Brain microvascular endothelial cell (primary cell): ENCODE results near the gene PDE9A.

Source experiments
- DNase-seq: peaks from one replicate; pipeline ENCODE4 v3.0.0-alpha.2; 2020
- H3K27ac ChIP-seq: fragments of 250-450 bp; sonication (Bioruptor Pico); 2 replicates; pipeline ENCODE4 v1.5.1; 2020; ENCODE audit warnings: mild to moderate bottlenecking, moderate library complexity
- H3K27me3 ChIP-seq: fragments of 250-450 bp; sonication (Bioruptor Pico); replicated peaks from 2 replicates; pipeline ENCODE4 v1.5.1; 2020; ENCODE audit warnings: mild to moderate bottlenecking
- H3K36me3 ChIP-seq: fragments of 250-450 bp; sonication (Bioruptor Pico); replicated peaks from 2 replicates; pipeline ENCODE4 v1.5.1; 2020; ENCODE audit warnings: mild to moderate bottlenecking
- H3K4me3 ChIP-seq: 2 replicates; pipeline ENCODE4 v1.5.1; 2011; ENCODE audit warnings: low read depth, mild to moderate bottlenecking, control low read depth, low read length, moderate library complexity
- in situ Hi-C: cut with HindIII; loops from 2 replicates; pipeline ENCODE4 v1.10.0; 2017; ENCODE audit warnings: low sequenced_read_pairs, low pct_ligation_motif_present
- TF ChIP-seq, protein P1 (sequence below): IDR thresholded peaks from 2 replicates; pipeline ENCODE4 v1.5.1; 2011; ENCODE audit warnings: low read depth, mild to moderate bottlenecking, moderate library complexity, low read length, control low read depth, inconsistent platforms; ENCODE audit errors: missing control alignments

PDE9A gene

DNA sequence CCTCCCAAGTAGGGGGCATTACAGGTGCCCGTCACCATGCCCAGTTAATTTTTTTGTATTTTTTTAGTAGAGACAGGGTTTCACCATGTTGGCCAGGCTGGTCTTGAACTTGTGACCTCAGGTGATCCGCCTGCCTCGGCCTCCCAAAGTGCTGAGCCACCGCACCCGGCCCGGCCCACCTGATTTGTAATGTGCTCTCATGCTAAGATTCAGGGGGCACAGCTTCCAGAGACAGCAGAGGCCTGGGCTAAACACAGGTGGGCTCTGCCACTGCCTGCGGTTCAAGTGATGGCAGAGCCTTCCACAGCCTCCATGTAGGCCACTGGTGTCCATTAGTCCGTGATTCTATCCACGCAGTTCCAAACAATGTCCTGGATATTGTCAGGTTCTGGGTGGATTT lies 98.4 kb downstream of the PDE9A start:
- H3K36me3 ChIP-seq: no peaks in the 10 kb centered on the region
- peaks cover 13% of the 10 kb centered on the region for H3K27me3 ChIP-seq
- TF ChIP-seq, protein P1, sequence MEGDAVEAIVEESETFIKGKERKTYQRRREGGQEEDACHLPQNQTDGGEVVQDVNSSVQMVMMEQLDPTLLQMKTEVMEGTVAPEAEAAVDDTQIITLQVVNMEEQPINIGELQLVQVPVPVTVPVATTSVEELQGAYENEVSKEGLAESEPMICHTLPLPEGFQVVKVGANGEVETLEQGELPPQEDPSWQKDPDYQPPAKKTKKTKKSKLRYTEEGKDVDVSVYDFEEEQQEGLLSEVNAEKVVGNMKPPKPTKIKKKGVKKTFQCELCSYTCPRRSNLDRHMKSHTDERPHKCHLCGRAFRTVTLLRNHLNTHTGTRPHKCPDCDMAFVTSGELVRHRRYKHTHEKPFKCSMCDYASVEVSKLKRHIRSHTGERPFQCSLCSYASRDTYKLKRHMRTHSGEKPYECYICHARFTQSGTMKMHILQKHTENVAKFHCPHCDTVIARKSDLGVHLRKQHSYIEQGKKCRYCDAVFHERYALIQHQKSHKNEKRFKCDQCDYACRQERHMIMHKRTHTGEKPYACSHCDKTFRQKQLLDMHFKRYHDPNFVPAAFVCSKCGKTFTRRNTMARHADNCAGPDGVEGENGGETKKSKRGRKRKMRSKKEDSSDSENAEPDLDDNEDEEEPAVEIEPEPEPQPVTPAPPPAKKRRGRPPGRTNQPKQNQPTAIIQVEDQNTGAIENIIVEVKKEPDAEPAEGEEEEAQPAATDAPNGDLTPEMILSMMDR: no peak
- no peak for DNase-seq
- no peak overlapping the region for H3K27ac ChIP-seq
- in situ Hi-C loops: no loop called here
- no peak overlapping the region for H3K4me3 ChIP-seq

DNA sequence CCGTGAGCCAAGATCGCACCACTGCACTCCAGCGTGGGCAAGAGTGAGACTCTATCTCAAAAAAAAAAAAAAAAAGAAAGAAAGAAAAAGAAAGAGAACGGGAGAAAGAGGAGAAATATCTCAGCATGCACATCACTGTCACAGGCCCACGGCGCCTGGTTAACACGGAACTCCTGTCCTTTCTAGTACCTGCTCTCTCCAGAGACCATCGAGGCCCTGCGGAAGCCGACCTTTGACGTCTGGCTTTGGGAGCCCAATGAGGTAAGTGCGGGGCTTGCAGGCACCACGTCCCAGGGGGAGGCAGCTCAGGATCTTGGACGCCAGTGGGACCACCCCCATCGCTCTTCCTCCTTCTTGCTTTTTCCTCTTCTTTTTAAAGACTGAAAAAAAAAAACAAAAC lies 100.4 kb downstream of the PDE9A start:
- Histone ChIP-seq H3K27me3 (no peaks in the 10 kb centered on the region), H3K36me3 (no peaks in the 10 kb centered on the region), H3K4me3 (no peak overlapping the region), H3K27ac (no peak overlapping the region)
- TF ChIP-seq, protein P1: no peak
- no peak for DNase-seq
- in situ Hi-C loops: no loop called here

GRCh38 chr21:42754270-42754933 lies 101.0 kb downstream of the PDE9A start:
- H3K27ac ChIP-seq: no peak overlapping the region
- H3K4me3 ChIP-seq: no peak overlapping the region
- in situ Hi-C loops: no loop called here
- no peak for DNase-seq
- no peaks in the 10 kb centered on the region for H3K36me3 ChIP-seq
- H3K27me3 ChIP-seq: no peaks in the 10 kb centered on the region
- TF ChIP-seq, protein P1: no peak

DNA sequence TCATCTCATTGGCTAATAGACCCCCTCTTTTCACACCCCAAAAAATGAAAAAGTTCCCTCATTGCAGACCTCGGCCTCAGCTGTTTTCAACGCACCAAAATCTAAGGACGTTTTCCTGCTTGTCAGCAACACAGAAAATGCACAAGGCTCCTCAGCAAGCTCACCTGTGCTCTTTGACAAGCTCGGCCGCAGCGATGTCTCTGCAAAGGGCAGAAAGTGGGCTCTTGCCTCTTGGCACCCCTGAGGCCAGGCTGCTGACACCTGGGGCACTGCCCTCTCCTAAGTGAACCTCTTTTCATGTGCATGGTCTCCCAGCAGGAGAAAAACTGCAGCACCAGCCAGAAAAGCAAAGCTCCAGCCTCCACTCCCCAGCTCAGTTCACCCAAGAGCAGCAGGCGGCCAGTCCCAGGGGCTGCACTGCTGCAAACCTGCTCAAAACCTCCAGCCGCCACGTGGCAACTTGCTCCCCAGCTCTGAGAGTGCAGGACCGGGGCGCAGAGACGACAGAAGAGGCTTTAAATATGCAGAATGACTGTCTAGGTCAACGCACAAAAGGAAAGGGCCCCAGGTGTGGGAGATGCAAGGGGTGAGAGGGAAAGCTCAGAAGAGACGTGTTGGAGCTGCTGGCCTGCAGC lies 101.7 kb downstream of the PDE9A start:
- H3K36me3 ChIP-seq: no peaks in the 10 kb centered on the region
- TF ChIP-seq, protein P1: no peak
- no peaks in the 10 kb centered on the region for H3K27me3 ChIP-seq
- in situ Hi-C loops: no loop called here
- no peak overlapping the region for H3K27ac ChIP-seq
- no peak overlapping the region for H3K4me3 ChIP-seq
- no peak for DNase-seq

DNA sequence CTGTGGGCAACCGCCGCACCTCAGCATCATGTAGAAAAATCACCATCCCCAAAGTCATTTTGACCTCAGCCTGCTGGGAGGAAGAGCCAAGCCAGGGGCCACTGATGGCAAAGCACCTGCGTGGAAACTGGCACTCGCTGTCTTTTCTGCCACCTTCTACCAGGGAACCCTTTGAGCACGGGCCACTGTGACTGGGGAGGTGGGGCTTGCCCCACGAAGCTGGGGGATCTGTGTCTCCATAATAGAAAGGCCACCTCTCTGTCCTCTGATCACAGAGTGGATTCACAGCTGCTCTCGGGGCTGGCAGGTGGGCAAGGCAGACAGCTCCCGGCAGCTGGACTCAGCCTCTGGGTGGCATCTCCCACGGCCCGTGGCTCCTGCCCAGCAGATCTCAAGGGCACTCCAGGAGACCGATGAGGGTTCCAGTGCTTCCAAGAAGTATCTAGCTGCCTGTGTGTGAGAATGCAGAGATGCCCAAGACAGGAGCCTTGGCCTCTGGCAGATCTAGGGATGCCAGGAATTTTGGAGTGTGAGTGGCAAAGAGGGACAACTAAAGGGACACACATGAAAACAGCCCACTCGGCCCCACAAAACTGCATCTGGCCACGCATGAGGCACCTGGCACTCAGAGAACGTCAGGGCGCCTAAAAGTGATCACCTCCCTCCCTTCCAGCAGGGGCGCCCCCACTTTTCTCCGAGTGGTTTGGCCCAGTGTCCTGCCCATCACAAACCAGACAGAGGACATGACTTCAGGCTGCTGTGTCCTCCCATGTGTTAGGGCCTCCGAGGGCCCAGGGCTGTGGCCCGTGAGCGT lies 102.6 kb downstream of the PDE9A start:
- Histone ChIP-seq H3K27ac (no peak overlapping the region), H3K4me3 (no peak overlapping the region), H3K27me3 (no peaks in the 10 kb centered on the region), H3K36me3 (no peaks in the 10 kb centered on the region)
- TF ChIP-seq, protein P1: no peak
- DNase-seq: no peak
- in situ Hi-C loops: no loop called here
